Activated CD8-positive, alpha-beta memory T cell treated with anti-CD3 and anti-CD28 coated beads, Interleukin-2, amount 50 U/mL, for 1 hour (primary cell): ENCODE results near the gene SRGAP2C.
"Not testable (repeated sequence)": the region's sequence is repeated elsewhere in the genome, so short reads cannot be mapped to it uniquely, and the experiment has no call there.

ENCODE experiments used
- DNase-seq: peaks from one replicate; pipeline ENCODE4 v3.0.0-alpha.2; 2020; ENCODE audit errors: extremely low read depth

The SRGAP2C gene

GRCh38 chr1:121384754-121385153, 200.0 kb downstream of the SRGAP2C start:
- not testable (repeated sequence) for DNase-seq

DNA sequence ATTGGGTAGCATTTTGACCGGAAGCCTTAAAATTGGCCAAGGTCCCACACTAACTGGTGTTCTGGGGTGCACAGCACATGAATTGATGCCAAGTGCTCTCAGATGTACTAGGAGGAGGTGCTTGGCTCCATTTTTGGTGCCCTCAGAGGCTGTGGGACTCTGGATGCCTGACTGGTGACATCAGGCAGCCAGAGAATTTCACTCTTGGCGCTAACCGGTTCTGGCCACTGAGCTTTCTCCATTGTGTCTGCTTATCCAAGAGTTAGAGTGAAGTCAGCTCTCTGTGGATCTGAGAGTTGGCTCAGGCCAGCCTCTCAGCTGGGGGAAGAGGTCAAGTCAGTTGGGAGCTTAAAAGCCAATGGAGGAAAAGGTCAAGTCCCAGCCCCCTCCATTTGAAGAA, 200.4 kb downstream of the SRGAP2C start:
- not testable (repeated sequence) for DNase-seq

- DNase-seq = not testable (repeated sequence)
Observed at GRCh38 chr1:121385563-121386288, 201.0 kb downstream of the SRGAP2C start.

DNA sequence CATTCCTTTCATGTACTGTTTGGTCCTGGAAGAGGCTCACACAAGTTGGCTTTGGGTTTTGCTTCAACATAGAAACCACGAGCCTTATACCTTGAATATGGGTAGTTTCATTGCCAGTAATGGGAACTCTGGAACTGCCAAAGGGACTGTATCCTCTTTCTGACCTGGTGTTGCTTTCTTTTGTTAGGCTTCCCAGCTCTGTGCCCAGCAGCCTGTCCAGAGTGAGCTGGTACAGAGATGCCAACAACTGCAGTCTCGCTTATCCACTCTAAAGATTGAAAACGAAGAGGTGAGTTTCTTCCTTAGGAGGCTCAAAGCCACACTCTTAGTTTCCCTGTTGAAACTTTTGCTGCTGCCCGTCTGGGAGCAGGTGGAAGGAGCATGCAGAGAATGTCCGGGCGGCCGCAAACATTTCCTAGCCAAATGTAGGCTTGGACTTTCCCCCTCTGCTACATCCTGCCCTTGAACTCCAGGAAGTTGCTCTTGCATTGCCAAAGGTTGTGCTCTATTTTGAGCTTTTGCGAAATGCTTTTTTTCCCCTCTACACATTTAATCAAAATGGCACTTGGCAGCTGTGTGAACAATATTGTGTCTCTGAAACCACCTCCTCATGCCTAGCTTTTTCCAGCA, 201.7 kb downstream of the SRGAP2C start:
- not testable (repeated sequence) for DNase-seq

DNA sequence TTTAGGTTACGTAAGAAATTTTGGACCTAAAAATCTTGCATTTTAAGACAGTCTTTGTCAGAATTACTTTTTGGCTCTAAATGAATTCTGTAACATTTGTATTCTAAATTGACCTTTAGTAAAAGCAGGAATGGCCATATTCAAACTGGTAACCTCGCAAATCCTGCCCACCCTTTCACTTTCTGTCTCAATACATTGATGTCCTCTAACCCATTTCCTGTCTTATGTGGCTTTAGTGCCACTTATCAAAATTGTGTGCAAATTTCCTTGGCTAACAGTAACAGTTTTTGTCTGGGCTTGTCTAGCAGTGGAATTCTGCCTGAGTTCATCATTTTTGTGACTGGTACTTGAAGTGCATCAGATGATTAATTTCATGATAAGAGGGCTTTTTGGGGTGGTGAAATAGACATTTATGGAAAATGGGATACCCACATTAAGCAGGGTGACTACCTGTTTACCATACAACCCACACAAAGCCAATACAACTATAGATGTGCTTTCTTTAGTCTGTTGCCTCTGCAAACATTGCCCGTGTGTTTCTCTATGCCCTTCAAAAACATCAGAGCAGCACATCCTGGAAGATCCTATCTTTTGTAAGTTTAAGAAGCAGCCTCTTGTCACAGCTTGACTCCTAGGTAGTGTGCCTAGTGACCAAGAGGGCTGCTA, 205.3 kb downstream of the SRGAP2C start:
- DNase-seq = not testable (repeated sequence)

- not testable (repeated sequence) for DNase-seq
Observed at GRCh38 chr1:121392130-121392529, 207.4 kb downstream of the SRGAP2C start.

DNA sequence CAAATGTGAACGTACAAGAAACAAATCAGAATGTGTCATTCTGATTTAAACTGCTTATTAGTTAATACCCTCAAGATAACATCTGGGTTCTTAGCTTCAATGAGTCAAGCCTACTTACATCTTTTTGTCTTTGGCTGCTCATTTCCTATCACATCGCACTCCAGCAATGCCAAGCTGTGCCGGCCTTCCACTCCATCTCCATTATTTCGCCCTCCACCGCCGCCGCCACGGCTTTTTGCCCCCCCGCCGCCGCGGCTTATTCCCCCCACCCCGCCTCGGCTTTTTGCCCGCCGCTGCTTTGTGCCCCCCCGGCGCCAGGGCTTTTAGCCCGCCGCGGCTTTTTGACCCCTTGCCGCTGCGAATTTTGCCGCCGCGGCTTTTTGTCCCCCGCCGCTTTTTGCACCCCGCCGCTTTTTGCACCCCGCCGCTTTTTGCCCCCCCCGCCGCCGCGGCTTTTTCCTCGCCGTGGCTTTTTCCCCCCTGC, 211.0 kb downstream of the SRGAP2C start:
- DNase-seq = not testable (repeated sequence)

DNA sequence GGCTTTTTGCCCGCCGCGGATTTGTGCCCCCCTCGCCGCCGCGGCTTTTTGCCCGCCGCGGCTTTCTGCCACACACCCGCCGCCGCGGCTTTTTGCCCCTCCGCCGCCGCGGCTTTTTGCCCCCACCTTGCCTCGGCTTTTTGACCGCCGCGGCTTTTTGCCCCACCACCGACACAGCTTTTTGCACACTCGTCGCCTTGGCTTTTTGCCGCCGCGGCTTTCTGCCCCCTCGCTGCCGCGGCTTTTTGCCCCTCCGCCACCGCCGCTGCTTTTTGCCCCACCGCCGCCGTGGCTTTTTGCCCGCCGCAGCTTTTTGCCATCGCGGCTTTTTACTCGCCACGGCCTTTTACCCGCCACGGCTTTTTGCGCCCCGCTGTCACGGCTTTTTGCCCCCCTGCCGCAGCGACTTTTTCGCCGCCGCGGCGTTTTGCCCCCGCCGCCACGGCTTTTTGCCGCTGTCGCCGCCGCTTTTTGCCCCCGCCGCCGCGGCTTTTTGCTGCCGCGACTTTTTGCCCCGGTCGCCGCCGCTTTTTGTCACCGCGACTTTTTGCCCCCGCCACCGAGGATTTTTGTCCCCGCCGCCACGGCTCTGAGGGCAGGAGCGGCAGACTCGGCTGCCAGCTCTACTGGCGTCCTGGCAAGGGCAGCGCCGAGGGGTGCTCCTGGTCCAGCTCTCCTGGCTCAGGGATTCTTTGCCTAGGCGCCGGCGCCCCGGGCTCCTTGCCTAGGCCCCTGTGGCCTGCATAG, 211.7 kb downstream of the SRGAP2C start:
- DNase-seq = not testable (repeated sequence)

DNA sequence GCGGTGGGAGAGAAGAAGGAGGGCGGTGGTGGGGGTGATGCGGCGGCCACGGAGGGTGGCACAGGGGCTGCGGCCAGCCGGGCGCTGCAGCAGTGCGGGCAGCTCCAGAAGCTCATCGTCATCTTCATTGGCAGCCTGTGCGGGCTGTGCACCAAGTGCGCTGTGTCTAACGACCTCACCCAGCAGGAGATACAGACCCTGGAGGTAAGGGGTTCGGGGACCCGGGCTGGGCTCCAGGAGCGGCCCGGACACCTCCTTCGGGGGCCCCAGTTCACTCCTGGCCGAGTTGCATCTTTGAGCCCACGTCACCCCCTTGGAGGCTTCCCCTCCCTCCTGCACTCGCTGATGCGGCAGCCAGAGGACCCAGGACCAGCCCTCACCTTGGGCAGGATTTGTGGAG, 212.3 kb downstream of the SRGAP2C start:
- not testable (repeated sequence) for DNase-seq

DNA sequence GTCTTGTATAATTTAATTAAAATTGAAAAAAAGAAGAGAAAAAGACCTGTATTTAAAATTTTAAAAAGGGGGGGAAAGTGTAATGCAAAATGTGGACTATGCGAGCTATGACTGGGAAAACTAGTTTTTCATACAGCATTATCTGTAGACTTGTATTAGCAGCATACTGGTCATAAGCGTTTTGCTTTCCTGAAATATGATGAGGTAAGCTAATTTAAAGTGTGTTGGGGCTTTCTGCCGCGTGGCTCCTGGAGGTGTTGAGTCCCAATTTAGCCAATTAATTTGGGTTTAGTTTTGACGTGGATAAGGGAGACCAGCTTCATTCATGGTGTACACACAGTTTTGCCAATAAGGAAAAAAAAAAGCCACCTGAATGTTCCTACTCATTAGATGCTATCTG, 214.4 kb downstream of the SRGAP2C start:
- DNase-seq = not testable (repeated sequence)

DNA sequence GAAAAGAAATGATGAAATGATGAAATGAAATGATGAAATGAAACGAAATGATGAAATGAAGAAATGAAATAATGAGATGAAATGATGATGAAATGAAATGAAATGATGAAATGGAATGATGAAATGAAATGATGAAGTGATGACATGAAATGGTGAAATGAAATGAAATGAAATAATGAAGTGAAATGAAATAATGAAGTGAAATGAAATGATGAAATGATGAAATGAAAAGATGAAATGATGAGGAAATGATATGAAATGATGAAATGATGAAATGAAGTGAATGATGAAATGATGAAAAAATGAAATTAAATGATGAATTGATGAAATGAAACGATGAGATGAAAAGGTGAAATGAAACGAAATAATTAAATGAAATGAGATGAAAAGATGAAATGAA, 215.3 kb downstream of the SRGAP2C start:
- DNase-seq = not testable (repeated sequence)

DNA sequence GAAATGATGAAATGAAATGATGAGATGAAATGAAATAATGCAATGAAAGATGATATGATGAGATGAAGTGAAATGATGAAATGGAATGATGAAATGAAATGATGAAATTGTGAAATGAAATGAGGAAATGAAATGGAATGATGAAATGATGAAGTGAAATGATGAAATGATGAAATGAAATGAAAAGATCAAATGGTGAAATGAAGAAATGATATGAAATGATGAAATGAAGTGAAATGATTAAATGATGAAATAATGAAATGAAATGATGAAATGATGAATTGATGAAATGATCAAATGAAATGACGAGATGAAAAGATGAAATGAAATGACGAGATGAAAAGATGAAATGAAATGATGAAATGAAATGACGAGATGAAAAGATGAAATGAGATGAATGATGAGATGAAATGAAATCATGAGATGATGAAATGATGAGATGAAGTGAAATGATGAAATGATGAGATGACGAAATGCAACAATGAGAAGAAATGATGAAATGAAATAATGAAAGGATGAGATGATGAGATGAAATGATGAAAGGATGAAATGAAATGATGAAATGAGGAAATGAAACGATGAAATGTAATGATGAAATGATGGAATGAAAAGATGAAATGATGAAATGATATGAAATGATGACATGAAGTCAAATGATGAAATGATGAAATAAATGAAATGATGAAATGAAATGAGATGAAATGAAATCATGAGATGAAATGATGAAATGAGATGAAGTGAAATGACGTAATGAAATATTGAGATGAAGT, 216.0 kb downstream of the SRGAP2C start:
- DNase-seq = not testable (repeated sequence)

DNA sequence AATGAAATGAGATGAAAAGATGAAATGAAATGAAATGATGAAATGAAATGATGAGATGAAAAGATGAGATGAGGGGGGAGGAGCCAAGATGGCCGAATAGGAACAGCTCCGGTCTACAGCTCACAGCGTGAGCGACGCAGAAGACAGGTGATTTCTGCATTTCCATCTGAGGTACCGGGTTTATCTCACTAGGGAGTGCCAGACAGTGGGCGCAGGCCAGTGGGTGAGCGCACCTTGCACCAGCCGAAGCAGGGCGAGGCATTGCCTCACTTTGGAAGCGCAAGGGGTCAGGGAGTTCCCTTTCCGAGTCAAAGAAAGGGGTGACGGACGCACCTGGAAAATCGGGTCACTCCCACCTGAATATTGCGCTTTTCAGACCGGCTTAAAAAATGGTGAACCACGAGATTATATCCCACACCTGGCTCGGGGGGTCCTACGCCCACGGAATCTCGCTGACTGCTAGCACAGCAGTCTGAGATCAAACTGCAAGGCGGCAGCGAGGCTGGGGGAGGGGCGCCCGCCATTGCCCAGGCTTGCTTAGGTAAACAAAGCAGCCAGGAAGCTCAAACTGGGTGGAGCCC, 216.7 kb downstream of the SRGAP2C start:
- not testable (repeated sequence) for DNase-seq

DNA sequence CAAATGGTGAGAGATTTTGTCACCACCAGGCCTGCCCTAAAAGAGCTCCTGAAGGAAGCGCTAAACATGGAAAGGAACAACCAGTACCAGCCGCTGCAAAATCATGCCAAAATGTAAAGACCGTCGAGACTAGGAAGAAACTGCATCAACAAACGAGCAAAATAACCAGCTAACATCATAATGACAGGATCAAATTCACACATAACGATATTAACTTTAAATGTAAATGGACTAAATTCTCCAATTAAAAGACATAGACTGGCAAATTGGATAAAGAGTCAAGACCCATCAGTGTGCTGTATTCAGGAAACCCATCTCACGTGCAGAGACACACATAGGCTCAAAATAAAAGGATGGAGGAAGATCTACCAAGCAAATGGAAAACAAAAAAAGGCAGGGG, 218.5 kb downstream of the SRGAP2C start:
- not testable (repeated sequence) for DNase-seq

DNA sequence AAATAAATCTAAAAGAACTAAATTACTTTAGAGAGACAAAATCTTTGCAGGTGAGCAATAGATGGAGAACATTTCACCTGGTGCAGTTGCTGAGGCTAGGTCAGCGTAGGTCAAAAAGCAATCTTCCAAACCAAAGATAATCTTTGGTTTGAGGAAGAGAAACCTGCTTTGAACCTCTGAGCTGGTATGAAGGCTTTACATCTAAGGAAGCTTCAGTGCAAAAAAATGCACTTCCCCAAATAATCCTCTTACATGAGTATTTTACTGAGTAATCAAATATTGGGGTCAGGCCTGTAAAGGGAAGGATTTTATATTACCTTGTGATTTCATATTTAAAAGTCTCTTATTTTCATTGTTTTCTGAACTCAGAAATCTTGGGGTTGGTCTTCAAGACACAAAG, 223.6 kb downstream of the SRGAP2C start:
- DNase-seq = no peak

DNA sequence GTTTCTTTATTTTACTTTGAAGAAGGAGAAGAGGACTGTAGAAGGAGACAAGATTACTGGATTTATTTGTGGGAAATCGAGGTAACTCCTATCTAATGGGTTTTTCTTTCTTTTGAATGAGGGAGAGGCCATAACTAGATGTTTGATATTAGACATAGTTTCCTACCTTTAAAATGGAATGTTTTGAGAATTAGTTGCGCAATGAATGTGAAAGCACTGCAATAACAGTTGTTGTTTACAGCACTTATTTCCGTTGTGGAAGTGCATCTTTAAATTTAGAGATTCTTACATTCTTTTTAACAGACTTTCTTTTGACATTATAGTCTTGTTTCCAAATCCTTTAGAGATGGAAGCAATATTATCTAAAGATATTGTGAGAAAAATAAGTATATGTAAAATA, 229.0 kb downstream of the SRGAP2C start:
- no peak for DNase-seq

- DNase-seq = no peak
Observed at GRCh38 chr1:121414905-121415304, 230.1 kb downstream of the SRGAP2C start.

DNA sequence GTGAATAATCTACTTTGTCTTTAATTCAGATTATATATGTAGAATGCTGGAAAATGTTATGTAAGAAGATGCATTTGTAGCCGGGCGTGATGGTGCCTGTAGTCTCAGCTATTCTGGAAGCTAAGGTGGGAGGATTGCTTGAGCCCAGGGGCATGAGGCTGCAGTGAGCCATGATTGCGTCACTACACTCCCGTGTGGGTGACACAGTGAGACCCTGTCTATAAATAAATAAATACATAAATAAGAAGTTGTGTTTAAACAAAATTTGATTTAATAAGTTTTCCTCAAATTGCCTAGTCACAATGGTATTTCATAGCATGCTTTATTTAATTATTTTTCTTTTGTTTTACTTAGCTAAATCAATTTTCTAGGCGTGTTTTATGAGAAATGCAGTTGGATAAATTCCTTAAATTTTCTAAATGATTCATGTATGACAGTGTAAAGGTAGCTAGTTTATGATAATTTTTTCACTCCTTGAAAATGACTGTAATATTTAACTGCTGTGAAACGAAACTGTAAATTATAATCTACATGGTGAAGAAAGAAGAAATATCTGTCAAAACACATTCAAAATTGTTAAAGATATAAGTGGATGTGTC, 232.6 kb downstream of the SRGAP2C start:
- DNase-seq = no peak

DNA sequence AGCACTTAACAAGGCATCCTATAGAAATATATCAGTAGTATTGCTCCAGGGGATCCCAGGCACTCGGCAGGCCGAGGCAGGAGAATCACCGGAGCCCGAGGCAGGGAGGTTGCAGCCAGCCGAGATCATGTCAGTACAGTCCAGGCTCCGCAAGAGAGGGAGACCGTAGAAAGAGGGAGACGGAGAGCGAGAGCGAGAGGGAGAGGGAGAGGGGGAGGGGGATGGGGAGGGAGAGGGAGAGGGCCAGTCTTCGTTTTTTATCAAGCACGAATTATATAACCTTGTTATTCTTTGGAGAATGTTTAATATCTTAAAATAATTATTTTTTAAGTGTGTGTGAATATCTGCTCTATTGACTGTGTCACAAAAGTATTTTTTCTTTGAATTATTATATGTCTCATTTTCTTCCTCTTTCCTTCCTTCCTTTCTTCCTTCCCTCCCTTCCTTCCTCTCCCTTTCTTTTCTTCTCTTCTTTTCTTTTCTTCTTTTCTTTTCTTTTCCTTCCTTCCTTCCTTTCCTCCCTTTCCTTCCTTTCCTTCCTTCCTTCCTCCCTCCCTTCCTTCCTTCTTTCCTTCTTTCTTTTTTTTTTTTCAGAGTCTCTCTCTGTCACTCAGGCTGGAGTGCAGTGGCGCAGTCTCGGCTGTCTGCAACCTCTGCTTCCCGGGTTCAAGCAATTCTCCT, 233.7 kb downstream of the SRGAP2C start:
- no peak for DNase-seq
